Left lung (tissue), 10 donors: ENCODE data around the gene ALOX5. TPM values are rescaled to one million over a fixed set of nuclear protein-coding genes. Genes with fewer than 3 reads are reported as not detected.

Source experiments
- ATAC-seq: fragments of 200-7000 bp; cut with Tn5 transposase; one replicate; pipeline ENCODE4 v1.9.1; 2020; ENCODE audit warnings: moderate library complexity
- DNase-seq, 4 donors: peaks; one replicate each; pipeline ENCODE4 v3.0.0-alpha.2; 2013 to 2020
- H3K27ac ChIP-seq, 2 donors: fragments of 200-600 bp; sonication (generic) in 1 of 2; one replicate each; pipeline versions ENCODE4 v1.5.0 to v1.8.0; 2020 to 2021
- H3K27me3 ChIP-seq, 2 donors: fragments of 200-600 bp; sonication (generic) in 1 of 2; one replicate each; pipeline versions ENCODE4 v1.5.0 to v1.8.0; 2020 to 2021
- H3K36me3 ChIP-seq, 2 donors: fragments of 200-600 bp; sonication (generic) in 1 of 2; one replicate each; pipeline versions ENCODE4 v1.5.0 to v1.8.0; 2020 to 2021
- H3K4me1 ChIP-seq, 2 donors: fragments of 200-600 bp; one replicate each; pipeline ENCODE4 v1.8.0; 2021
- H3K4me3 ChIP-seq, 2 donors: fragments of 200-600 bp; sonication (generic) in 1 of 2; one replicate each; pipeline versions ENCODE4 v1.5.0 to v1.8.0; 2020 to 2021; ENCODE audit warnings: mild to moderate bottlenecking in 1 of 2
- H3K9me3 ChIP-seq, 2 donors: fragments of 200-600 bp; sonication (generic) in 1 of 2; one replicate each; pipeline versions ENCODE4 v1.5.0 to v1.8.0; 2020 to 2021
- intact Hi-C, 2 donors: fragments of 100-400 bp; cut with DNase I; formaldehyde crosslinking; loops; one replicate each; pipeline versions ENCODE4 v1.11.2 to v1.14.2; 2022
- polyA plus RNA-seq, 6 donors: library from polyadenylated mRNA; unstranded; fragments of 120-200 nt; gene quantifications; one replicate each; pipeline ENCODE4 v1.2.1, GENCODE V29; 2013; ENCODE audit not compliant: insufficient read length in 6 of 6
- total RNA-seq, 2 donors: library from RNA; stranded (reverse); fragmentation: NEBNext Ultra II Directional; extraction: Animal tissue kit (Norgen Biotek cat#: 25700); gene quantifications; one replicate each; pipeline ENCODE4 v1.2.1, GENCODE V29; 2021
- TF ChIP-seq, protein P1 (sequence below), 2 donors: fragments of 200-600 bp; sonication (generic) in 1 of 2; IDR thresholded peaks; one replicate each; pipeline versions ENCODE4 v1.5.0 to v1.8.0; 2021; ENCODE audit warnings: antibody characterized with exemption in 2 of 2
- donor health status: DM: no; HTN: yes; CAD: no.
- donor health status: DM: no; HTN: no; CAD: no.

Gene ALOX5
- total and polyA plus RNA-seq, 8 donors, result 1.1 to 145 (median 1.7) TPM

DNA sequence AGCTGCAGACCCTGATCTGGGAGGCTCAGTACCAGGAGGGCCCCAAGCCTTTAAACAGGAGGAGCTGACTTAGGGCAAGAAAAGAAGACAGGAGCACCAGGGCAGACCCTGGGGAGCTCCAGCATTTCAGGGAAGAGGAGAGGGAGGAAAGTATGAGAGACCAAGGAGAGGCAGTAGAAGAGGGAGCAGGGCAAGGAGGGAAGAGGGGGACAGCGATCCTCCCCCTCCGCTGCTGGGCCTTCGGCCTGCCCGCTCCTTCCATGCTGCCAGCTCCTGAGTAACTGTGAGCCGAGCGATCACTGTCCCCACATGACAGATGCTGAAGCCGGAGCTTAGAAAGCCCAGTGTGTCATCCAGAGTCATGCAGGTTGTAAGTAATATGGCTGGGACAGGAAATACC, 65.9 kb downstream of the ALOX5 start:
- Histone ChIP-seq H3K9me3 (no peaks in the 10 kb centered on the region), H3K4me3 (no peak overlapping the region), H3K4me1 (peaks cover 0 to 23% of the 10 kb centered on the region in 2 donors), H3K27me3 (peaks cover 0 to 17% of the 10 kb centered on the region in 2 donors), H3K36me3 (peaks cover 0 to 57% of the 10 kb centered on the region in 2 donors), H3K27ac (no peak overlapping the region)
- intact Hi-C loops, result no loop called here
- ATAC-seq (no peak), DNase-seq (no peak)
- TF ChIP-seq, protein P1, sequence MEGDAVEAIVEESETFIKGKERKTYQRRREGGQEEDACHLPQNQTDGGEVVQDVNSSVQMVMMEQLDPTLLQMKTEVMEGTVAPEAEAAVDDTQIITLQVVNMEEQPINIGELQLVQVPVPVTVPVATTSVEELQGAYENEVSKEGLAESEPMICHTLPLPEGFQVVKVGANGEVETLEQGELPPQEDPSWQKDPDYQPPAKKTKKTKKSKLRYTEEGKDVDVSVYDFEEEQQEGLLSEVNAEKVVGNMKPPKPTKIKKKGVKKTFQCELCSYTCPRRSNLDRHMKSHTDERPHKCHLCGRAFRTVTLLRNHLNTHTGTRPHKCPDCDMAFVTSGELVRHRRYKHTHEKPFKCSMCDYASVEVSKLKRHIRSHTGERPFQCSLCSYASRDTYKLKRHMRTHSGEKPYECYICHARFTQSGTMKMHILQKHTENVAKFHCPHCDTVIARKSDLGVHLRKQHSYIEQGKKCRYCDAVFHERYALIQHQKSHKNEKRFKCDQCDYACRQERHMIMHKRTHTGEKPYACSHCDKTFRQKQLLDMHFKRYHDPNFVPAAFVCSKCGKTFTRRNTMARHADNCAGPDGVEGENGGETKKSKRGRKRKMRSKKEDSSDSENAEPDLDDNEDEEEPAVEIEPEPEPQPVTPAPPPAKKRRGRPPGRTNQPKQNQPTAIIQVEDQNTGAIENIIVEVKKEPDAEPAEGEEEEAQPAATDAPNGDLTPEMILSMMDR (IDR thresholded peaks at IDR 0.05), result no peak

DNA sequence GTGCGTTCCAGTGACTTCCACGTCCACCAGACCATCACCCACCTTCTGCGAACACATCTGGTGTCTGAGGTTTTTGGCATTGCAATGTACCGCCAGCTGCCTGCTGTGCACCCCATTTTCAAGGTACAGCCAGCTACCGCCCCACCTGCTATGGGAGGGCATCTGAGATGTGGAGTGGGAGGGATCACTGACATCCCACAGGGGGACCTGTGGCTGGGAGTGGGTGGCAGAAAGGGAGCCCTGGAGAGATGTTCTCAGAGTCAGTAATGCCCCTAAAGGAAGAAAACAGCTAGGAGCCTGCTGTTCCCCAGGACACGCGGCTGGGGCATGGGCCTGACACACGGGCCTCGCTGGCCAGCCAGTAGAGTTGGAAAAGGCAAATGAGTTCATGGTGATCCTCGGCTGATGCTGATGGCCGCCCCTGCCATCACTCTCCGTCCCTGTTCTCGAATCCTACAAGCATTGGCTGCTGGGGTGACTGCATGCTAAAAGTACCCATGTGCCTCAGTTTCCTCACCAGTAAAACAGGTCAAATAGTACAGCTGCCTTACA, 66.6 kb downstream of the ALOX5 start:
- no peak overlapping the region for H3K4me3 ChIP-seq
- H3K4me1 ChIP-seq, result peaks cover 0 to 23% of the 10 kb centered on the region in 2 donors
- ATAC-seq, result no peak
- no peak for DNase-seq
- peaks cover 0 to 65% of the 10 kb centered on the region in 2 donors for H3K36me3 ChIP-seq
- H3K27me3 ChIP-seq, result peaks cover 0 to 17% of the 10 kb centered on the region in 2 donors
- H3K9me3 ChIP-seq, result no peaks in the 10 kb centered on the region
- intact Hi-C loops, result no loop called here
- H3K27ac ChIP-seq, result no peak overlapping the region
- TF ChIP-seq, protein P1 (IDR thresholded peaks at IDR 0.05), result no peak

DNA sequence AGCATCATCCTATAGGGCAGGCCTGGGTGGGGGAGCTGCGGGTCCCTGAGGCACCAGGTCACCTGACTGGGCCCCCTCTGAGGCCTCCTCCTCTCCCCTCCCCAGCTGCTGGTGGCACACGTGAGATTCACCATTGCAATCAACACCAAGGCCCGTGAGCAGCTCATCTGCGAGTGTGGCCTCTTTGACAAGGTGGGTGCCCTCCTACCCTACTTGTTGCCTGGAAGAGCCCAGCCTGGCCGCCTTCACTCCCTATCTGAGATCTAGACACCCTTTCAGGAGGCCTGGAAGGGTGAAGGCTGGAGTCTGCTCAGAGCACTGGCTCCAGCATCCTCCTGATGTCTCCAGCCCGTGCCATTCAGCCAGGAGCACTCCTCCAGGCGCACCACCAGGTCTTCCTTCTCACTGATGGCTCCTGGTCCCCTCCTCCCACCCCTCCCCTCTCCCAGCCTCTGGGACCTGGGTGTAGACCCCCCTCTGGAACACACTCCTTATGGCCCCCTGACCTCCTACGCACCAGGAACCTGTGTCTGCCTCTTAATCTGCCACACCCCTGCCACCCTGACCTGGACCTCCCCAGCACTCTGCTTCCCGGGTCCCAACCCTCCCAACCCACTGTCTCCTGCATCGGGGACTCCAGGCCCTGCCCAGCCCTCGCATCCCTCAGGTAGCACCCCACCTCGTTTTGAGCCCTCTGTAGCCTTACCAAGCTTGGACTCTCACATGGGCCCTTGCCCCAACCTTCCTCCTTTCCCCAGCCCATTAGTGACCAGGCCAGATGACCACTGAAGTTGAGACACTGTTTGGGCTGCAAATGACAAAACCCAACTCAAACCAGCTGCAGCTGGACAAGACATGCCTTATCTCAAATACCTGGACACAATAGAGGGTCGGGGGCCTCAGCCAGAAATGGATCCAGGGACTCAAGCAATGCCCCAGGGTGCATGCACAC, 67.5 kb downstream of the ALOX5 start:
- H3K27ac ChIP-seq, result no peak overlapping the region
- no peak for DNase-seq
- intact Hi-C loops, result no loop called here
- H3K9me3 ChIP-seq, result no peaks in the 10 kb centered on the region
- peaks cover 0 to 70% of the 10 kb centered on the region in 2 donors for H3K36me3 ChIP-seq
- ATAC-seq, result no peak
- no peak overlapping the region for H3K4me3 ChIP-seq
- H3K27me3 ChIP-seq, result peaks cover 0 to 17% of the 10 kb centered on the region in 2 donors
- peaks cover 0 to 21% of the 10 kb centered on the region in 2 donors for H3K4me1 ChIP-seq
- TF ChIP-seq, protein P1 (IDR thresholded peaks at IDR 0.05), result no peak

DNA sequence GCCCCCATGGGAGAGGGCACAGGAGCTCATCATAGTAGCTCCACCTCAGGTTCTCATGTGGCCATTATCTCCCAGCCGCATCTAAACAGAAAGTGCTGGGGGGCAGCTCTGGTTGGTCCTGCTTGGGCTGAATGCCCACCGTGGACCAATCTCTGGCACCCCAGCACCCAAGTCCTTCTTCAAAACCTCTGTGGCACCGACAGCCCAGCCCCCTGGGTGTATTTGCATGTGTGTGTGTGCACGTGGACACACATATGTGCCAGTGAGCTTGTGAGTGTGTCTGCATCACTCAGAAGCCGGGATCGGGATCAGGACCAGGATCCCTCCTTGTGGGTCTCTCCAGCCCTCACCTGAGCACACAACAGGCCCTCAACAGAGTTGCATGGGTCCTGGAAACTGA, 68.2 kb downstream of the ALOX5 start:
- Histone ChIP-seq H3K27ac (no peak overlapping the region), H3K4me1 (peaks cover 0 to 14% of the 10 kb centered on the region in 2 donors), H3K4me3 (no peak overlapping the region), H3K27me3 (peaks cover 0 to 17% of the 10 kb centered on the region in 2 donors), H3K9me3 (no peaks in the 10 kb centered on the region), H3K36me3 (peaks cover 0 to 70% of the 10 kb centered on the region in 2 donors)
- TF ChIP-seq, protein P1 (IDR thresholded peaks at IDR 0.05), result no peak
- ATAC-seq (no peak), DNase-seq (no peak)
- intact Hi-C loops, result no loop called here

DNA sequence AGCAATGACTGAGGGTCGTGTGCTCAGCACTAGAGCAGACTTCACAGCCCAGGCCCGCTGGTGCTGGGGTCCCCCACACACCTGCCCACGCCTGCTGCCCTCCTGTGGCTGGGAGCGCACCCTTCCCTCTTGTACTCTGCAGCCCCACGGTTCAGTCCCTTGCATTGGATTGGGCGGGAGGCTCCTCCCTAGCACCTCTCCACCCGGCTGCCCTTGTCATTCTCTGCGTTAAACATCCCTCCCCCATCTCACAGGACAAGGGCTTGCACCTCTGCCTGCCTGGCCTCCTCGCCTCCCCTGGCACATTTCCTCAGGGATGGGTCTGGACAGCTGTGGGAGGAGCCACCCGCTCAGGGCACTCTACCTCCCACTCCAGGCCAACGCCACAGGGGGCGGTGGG, 68.6 kb downstream of the ALOX5 start:
- H3K27ac ChIP-seq, result no peak overlapping the region
- H3K4me3 ChIP-seq, result no peak overlapping the region
- TF ChIP-seq, protein P1 (IDR thresholded peaks at IDR 0.05), result no peak
- H3K9me3 ChIP-seq, result no peaks in the 10 kb centered on the region
- no peak for ATAC-seq
- H3K36me3 ChIP-seq, result peaks cover 0 to 70% of the 10 kb centered on the region in 2 donors
- peaks cover 0 to 10% of the 10 kb centered on the region in 2 donors for H3K4me1 ChIP-seq
- no peak for DNase-seq
- peaks cover 0 to 17% of the 10 kb centered on the region in 2 donors for H3K27me3 ChIP-seq
- intact Hi-C loops, result no loop called here
